Hepatocyte (in vitro differentiated cells): ENCODE results near the gene SPOCK3. TPM values are rescaled to one million over a fixed set of nuclear protein-coding genes. Genes with fewer than 3 reads are reported as not detected.
"Not testable (repeated sequence)": the region's sequence is repeated elsewhere in the genome, so short reads cannot be mapped to it uniquely, and the experiment has no call there.

Source experiments
- DNase-seq: peaks from one replicate; pipeline ENCODE4 v3.0.0-alpha.2; 2016; ENCODE audit warnings: low spot score
- H2AFZ ChIP-seq: fragments of 200-600 bp; sonication (generic); 2 replicates; pipeline ENCODE4 v1.6.0; 2016; ENCODE audit warnings: antibody characterized with exemption, mild to moderate bottlenecking
- H3K27ac ChIP-seq: fragments of 200-600 bp; sonication (generic); 2 replicates; pipeline ENCODE4 v1.5.1; 2016; ENCODE audit warnings: mild to moderate bottlenecking
- H3K27me3 ChIP-seq: fragments of 200-600 bp; sonication (generic); 2 replicates; pipeline ENCODE4 v1.6.1; 2016
- H3K36me3 ChIP-seq: fragments of 200-600 bp; sonication (generic); replicated peaks from 2 replicates; pipeline ENCODE4 v1.5.1; 2016; ENCODE audit warnings: low read depth; ENCODE audit not compliant: insufficient read depth
- H3K4me1 ChIP-seq: fragments of 200-600 bp; sonication (generic); 2 replicates; pipeline ENCODE4 v1.5.1; 2016; ENCODE audit warnings: mild to moderate bottlenecking, moderate library complexity; ENCODE audit not compliant: insufficient read depth
- H3K4me2 ChIP-seq: fragments of 200-600 bp; sonication (generic); 2 replicates; pipeline ENCODE4 v1.6.0; 2016
- H3K4me3 ChIP-seq: fragments of 200-600 bp; sonication (generic); 2 replicates; pipeline ENCODE4 v1.5.1; 2016; ENCODE audit warnings: mild to moderate bottlenecking
- H3K79me2 ChIP-seq: fragments of 200-600 bp; sonication (generic); 2 replicates; pipeline ENCODE4 v1.6.0; 2017; ENCODE audit warnings: mild to moderate bottlenecking
- H3K9me2 ChIP-seq: fragments of 200-600 bp; sonication (generic); replicated peaks from 2 replicates; pipeline ENCODE4 v1.6.0; 2017; ENCODE audit warnings: mild to moderate bottlenecking; ENCODE audit not compliant: insufficient read depth
- H3K9me3 ChIP-seq: fragments of 200-600 bp; sonication (generic); 2 replicates; pipeline ENCODE4 v1.5.1; 2016; ENCODE audit warnings: low read depth, mild to moderate bottlenecking
- H4K20me1 ChIP-seq: fragments of 200-600 bp; sonication (generic); 2 replicates; pipeline ENCODE4 v1.6.0; 2016; ENCODE audit warnings: mild to moderate bottlenecking; ENCODE audit not compliant: insufficient read depth, poor library complexity, severe bottlenecking
- EZH2 ChIP-seq: fragments of 200-600 bp; sonication (generic); IDR thresholded peaks from 2 replicates; pipeline ENCODE4 v1.6.1; 2016; ENCODE audit warnings: antibody characterized with exemption, mild to moderate bottlenecking, borderline replicate concordance
- EZH2phosphoT487 ChIP-seq: fragments of 200-600 bp; sonication (generic); IDR thresholded peaks from one replicate; pipeline ENCODE4 v1.6.1; 2018; ENCODE audit warnings: antibody characterized with exemption, mild to moderate bottlenecking, low read depth, moderate library complexity; ENCODE audit not compliant: unreplicated experiment, severe bottlenecking
- WGBS: methylation state at CpG from one replicate; pipeline ENCODE4 v1.1.6; 2016; ENCODE audit warnings: low lambda C conversion rate; ENCODE audit errors: missing lambda C conversion rate; 5-methylcytosine and 5-hydroxymethylcytosine counted together
- polyA plus RNA-seq: library from polyadenylated mRNA; unstranded; fragments of >200 nt; fragmentation: Nextera tagmentation; extraction: Ambion mirVana; gene quantifications from 2 replicates; pipeline ENCODE4 v1.2.1, GENCODE V29; 2016
- total RNA-seq: library from RNA; depleted of rRNA; stranded (reverse); fragments of >200 nt; gene quantifications from 2 replicates; pipeline ENCODE4 v1.2.3, GENCODE V29; 2014
- TF ChIP-seq, protein P1 (sequence below): fragments of 200-600 bp; sonication (generic); IDR thresholded peaks from 2 replicates; pipeline ENCODE4 v1.5.1; 2016; ENCODE audit warnings: antibody characterized with exemption, mild to moderate bottlenecking; ENCODE audit not compliant: poor library complexity

The SPOCK3 gene
- total RNA-seq (3.4 and 4.1 TPM in 2 replicates), polyA plus RNA-seq (0.55 and 3.0 TPM in 2 replicates)

DNA sequence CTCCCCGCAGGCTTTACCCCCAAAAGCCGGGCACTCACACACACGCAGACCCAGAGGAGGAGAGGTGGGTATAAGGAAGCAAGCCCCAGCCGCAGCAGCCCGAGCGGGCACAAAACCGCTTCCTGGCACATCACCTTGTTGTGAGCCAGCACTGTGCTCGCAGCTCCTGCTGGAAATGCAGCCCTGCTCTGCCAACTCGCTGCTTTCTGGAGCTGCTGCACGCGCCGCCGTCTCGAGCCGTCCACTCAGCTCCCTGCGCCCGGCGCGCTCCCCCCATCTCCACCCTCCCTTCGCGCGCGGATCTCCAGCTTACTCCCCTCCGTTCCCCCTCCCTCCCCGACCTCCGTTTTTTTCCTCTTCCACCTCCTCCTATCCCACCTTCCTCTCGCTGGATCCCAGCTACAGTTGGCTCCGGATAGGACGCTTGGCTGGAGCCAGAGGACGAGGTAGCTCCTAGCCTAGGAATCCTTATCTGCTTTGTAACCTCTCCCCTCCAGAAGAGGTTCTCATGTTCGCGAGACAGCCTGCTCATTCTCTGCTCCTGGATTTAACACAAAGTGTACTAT, at the start of gene SPOCK3:
TSS of gene SPOCK3 (minus strand) at position 179 of the 566 bp plus-strand sequence.
- peaks cover 59% of the 10 kb centered on the region for H3K27me3 ChIP-seq
- H3K4me2 ChIP-seq = peak within 1 kb of the TSS; percentile 96
- H2AFZ ChIP-seq = peak within 1 kb of the TSS; percentile 64
- no peak within 1 kb of the TSS for H3K27ac ChIP-seq
- peaks cover 4% of the 10 kb centered on the region for H3K4me1 ChIP-seq
- no peaks in the 10 kb centered on the region for H3K9me2 ChIP-seq
- H3K36me3 ChIP-seq = no peaks in the 10 kb centered on the region
- no peaks in the 10 kb centered on the region for H4K20me1 ChIP-seq
- H3K9me3 ChIP-seq = no peaks in the 10 kb centered on the region
- peak; percentile 70 for DNase-seq
- TF ChIP-seq EZH2 (no peak), EZH2phosphoT487 (no peak)
- TF ChIP-seq, protein P1, sequence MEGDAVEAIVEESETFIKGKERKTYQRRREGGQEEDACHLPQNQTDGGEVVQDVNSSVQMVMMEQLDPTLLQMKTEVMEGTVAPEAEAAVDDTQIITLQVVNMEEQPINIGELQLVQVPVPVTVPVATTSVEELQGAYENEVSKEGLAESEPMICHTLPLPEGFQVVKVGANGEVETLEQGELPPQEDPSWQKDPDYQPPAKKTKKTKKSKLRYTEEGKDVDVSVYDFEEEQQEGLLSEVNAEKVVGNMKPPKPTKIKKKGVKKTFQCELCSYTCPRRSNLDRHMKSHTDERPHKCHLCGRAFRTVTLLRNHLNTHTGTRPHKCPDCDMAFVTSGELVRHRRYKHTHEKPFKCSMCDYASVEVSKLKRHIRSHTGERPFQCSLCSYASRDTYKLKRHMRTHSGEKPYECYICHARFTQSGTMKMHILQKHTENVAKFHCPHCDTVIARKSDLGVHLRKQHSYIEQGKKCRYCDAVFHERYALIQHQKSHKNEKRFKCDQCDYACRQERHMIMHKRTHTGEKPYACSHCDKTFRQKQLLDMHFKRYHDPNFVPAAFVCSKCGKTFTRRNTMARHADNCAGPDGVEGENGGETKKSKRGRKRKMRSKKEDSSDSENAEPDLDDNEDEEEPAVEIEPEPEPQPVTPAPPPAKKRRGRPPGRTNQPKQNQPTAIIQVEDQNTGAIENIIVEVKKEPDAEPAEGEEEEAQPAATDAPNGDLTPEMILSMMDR = no peak
- no peaks in the 10 kb centered on the region for H3K79me2 ChIP-seq
- peak within 1 kb of the TSS; percentile 53 for H3K4me3 ChIP-seq
- WGBS = 1% methylated on average over 16 of the region's 32 CpGs

DNA sequence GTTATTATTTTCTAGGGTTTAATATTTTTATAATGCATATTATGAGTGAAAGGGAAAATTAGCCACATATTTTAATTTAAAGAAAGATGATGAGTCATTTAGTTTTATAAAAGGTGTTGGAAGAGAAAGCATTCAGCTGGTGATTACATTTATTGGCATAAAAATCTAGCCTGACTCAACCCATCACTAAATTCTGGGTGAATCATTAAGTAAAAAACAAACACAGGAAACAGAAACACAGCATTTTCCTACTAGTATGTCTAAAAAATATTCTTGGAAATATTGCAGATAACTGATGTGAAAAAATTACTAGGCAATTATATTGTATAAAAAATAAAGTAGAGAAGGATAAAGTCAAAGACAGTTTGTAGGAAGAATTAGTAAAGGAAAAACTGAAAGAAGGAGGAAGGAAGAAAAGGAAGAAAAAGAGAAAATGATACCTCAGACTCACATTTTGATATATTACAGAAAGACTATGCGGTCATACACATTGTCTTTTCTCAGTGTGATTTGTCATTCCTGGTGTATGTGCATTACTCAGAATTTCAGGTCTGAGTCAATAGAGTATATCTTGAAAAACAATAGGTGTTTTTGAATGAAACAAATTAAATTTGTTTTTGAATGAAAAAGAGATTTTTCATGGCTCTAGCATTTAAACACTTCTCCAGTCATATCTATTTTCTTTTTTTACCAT, 48.0 kb upstream of the SPOCK3 start:
- H3K36me3 ChIP-seq = no peaks in the 10 kb centered on the region
- no peaks in the 10 kb centered on the region for H3K9me2 ChIP-seq
- no peak for TF ChIP-seq EZH2phosphoT487
- 97% methylated on average over 1 of the region's 1 CpG for WGBS
- H3K27ac ChIP-seq = no peak overlapping the region
- no peaks in the 10 kb centered on the region for H4K20me1 ChIP-seq
- H3K79me2 ChIP-seq = no peaks in the 10 kb centered on the region
- H3K27me3 ChIP-seq = no peaks in the 10 kb centered on the region
- no peaks in the 10 kb centered on the region for H3K4me1 ChIP-seq
- H3K4me3 ChIP-seq = no peak overlapping the region
- H3K9me3 ChIP-seq = no peaks in the 10 kb centered on the region
- no peak for DNase-seq
- no peak overlapping the region for H3K4me2 ChIP-seq
- H2AFZ ChIP-seq = no peak overlapping the region

DNA sequence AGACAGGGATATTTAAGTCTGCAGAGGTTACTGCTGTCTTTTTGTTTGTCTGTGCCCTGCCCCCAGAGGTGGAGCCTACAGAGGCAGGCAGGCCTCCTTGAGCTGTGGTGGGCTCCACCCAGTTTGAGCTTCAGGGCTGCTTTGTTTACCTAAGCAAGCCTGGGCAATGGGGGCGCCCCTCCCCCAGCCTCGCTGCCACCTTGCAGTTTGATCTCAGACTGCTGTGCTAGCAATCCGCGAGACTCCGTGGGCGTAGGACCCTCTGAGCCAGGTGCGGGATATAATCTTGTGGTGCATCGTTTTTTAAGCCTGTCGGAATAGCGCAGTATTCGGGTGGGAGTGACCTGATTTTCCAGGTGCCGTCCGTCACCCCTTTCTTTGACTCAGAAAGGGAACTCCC, 47.3 kb upstream of the SPOCK3 start:
- WGBS = 90% methylated on average over 13 of the region's 13 CpGs
- DNase-seq, H2AFZ ChIP-seq, H3K27ac ChIP-seq, H3K4me2 ChIP-seq, H3K9me3 ChIP-seq, H3K79me2 ChIP-seq, H4K20me1 ChIP-seq, H3K4me3 ChIP-seq, H3K27me3 ChIP-seq, H3K4me1 ChIP-seq, H3K36me3 ChIP-seq, H3K9me2 ChIP-seq: not testable (repeated sequence)

DNA sequence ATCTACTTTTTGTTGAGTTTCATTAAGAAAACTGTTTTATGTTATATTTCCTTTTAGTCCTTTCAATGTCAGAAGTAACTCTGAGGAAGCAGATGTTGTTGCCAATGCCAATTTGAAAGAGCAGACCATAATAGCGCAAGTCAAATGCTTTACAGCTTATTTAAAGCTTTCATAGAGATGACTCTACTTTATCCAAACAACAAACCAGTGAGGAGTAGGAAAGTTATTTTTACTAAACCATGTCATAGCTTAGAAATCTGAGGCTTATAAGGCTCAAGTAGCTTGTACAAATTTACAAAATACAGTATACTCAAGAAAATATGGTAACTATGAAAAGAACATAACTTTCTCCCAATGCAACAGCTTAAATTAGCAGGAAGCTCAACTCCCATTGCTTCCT, 40.1 kb upstream of the SPOCK3 start:
- TF ChIP-seq EZH2 (no peak), EZH2phosphoT487 (no peak)
- TF ChIP-seq, protein P1 = no peak
- Histone ChIP-seq H3K79me2 (no peaks in the 10 kb centered on the region), H3K9me2 (no peaks in the 10 kb centered on the region), H2AFZ (no peak overlapping the region), H3K4me1 (no peaks in the 10 kb centered on the region), H3K4me3 (no peak overlapping the region), H3K27me3 (no peaks in the 10 kb centered on the region), H4K20me1 (no peaks in the 10 kb centered on the region), H3K27ac (no peak overlapping the region), H3K9me3 (no peaks in the 10 kb centered on the region), H3K36me3 (no peaks in the 10 kb centered on the region), H3K4me2 (no peak overlapping the region)
- DNase-seq = no peak
- WGBS = 93% methylated on average over 1 of the region's 1 CpG
